OCI-LY3 (cell line): ENCODE data around the gene SLFN11.

Source experiments
- H2AFZ ChIP-seq: fragments of 200-600, 300-600 bp; shearing (Covaris generic); 2 replicates; pipeline ENCODE4 v1.6.0; 2014; ENCODE audit warnings: antibody characterized with exemption, low read depth, low read length
- H3K27ac ChIP-seq: fragments of 200-600, 300-600 bp; sonication (generic); 2 replicates; pipeline ENCODE4 v1.5.1; 2014; ENCODE audit warnings: mild to moderate bottlenecking, low read length, moderate library complexity, mixed read lengths
- H3K27me3 ChIP-seq: fragments of 200-600, 300-600 bp; sonication (generic); 2 replicates; pipeline ENCODE4 v1.6.1; 2014; ENCODE audit warnings: low read depth, low read length, mixed read lengths
- H3K36me3 ChIP-seq: fragments of 200-600, 300-600 bp; sonication (generic); replicated peaks from 2 replicates; pipeline ENCODE3; 2014; ENCODE audit warnings: low read depth, low read length, mixed read lengths
- H3K4me1 ChIP-seq: fragments of 300-600, 200-600 bp; sonication (generic); 2 replicates; pipeline ENCODE4 v1.6.1; 2014; ENCODE audit warnings: low read length, mixed read lengths
- H3K4me2 ChIP-seq: fragments of 200-600, 300-600 bp; sonication (generic); 2 replicates; pipeline ENCODE4 v1.6.1; 2014; ENCODE audit warnings: low read length, mixed read lengths
- H3K4me3 ChIP-seq: fragments of 300-600, 200-600 bp; sonication (generic); 2 replicates; pipeline ENCODE4 v1.5.1; 2014; ENCODE audit warnings: antibody characterized with exemption, mild to moderate bottlenecking, low read length, moderate library complexity
- H3K79me2 ChIP-seq: fragments of 300-600, 200-600 bp; shearing (Covaris generic); 2 replicates; pipeline ENCODE4 v1.6.1; 2014; ENCODE audit warnings: mild to moderate bottlenecking, low read length, mixed read lengths
- H3K9ac ChIP-seq: fragments of 300-600, 200-600 bp; shearing (Covaris generic); 2 replicates; pipeline ENCODE4 v1.6.0; 2014; ENCODE audit warnings: mild to moderate bottlenecking, low read length, moderate library complexity
- H3K9me3 ChIP-seq: fragments of 200-600, 300-600 bp; shearing (Covaris generic); 2 replicates; pipeline ENCODE4 v1.6.1; 2014; ENCODE audit warnings: low read length, mixed read lengths; ENCODE audit not compliant: insufficient read depth
- H4K20me1 ChIP-seq: fragments of 200-600, 300-600 bp; sonication (generic); 2 replicates; pipeline ENCODE4 v1.6.1; 2016; ENCODE audit warnings: low read length, mixed read lengths; ENCODE audit not compliant: insufficient read depth
- EZH2phosphoT487 ChIP-seq: fragments of 200-600 bp; shearing (Covaris generic); IDR thresholded peaks from 2 replicates; pipeline ENCODE4 v1.6.1; 2018; ENCODE audit warnings: antibody characterized with exemption, mixed run types, low read depth
- TF ChIP-seq, protein P1 (sequence below): fragments of 200-600, 300-600 bp; sonication (generic); IDR thresholded peaks from 2 replicates; pipeline ENCODE4 v1.5.1; 2014; ENCODE audit warnings: antibody characterized with exemption, low read length, low read depth

SLFN11 gene

DNA sequence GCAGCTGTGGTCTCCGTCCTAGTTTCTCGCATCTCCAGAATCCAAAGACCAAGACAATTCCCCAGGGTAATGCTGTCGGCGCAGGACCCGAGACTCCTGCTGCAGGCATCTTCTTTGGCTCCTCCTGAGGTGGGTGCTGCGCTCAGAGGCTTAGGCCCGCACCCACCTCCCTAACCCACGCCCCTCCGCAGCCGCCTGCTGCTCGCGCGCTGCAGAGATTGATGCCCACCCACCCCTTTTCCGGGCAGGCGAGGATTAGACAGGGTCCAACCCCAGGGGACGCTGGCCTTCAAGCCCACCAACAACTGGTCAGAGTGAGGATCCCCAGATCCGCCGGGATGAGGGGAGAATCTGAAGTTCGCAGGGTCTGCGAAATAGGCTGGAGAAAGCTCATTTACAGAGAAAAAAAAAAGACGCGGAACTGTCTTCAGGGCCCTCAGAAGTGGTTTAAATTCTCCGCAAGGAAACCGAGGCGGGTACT, 27.9 kb downstream of the SLFN11 start:
- no peak overlapping the region for H3K4me3 ChIP-seq
- H3K4me1 ChIP-seq, result peaks cover 19% of the 10 kb centered on the region
- H3K79me2 ChIP-seq, result no peaks in the 10 kb centered on the region
- no peak overlapping the region for H3K27ac ChIP-seq
- H3K9me3 ChIP-seq, result peaks cover 16% of the 10 kb centered on the region
- H3K27me3 ChIP-seq, result no peaks in the 10 kb centered on the region
- H3K36me3 ChIP-seq, result peaks cover 20% of the 10 kb centered on the region
- TF ChIP-seq, protein P1, sequence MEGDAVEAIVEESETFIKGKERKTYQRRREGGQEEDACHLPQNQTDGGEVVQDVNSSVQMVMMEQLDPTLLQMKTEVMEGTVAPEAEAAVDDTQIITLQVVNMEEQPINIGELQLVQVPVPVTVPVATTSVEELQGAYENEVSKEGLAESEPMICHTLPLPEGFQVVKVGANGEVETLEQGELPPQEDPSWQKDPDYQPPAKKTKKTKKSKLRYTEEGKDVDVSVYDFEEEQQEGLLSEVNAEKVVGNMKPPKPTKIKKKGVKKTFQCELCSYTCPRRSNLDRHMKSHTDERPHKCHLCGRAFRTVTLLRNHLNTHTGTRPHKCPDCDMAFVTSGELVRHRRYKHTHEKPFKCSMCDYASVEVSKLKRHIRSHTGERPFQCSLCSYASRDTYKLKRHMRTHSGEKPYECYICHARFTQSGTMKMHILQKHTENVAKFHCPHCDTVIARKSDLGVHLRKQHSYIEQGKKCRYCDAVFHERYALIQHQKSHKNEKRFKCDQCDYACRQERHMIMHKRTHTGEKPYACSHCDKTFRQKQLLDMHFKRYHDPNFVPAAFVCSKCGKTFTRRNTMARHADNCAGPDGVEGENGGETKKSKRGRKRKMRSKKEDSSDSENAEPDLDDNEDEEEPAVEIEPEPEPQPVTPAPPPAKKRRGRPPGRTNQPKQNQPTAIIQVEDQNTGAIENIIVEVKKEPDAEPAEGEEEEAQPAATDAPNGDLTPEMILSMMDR, result no peak
- TF ChIP-seq EZH2phosphoT487, result no peak
- no peak overlapping the region for H2AFZ ChIP-seq
- H3K9ac ChIP-seq, result no peak overlapping the region
- H4K20me1 ChIP-seq, result no peaks in the 10 kb centered on the region
- H3K4me2 ChIP-seq, result no peak overlapping the region

DNA sequence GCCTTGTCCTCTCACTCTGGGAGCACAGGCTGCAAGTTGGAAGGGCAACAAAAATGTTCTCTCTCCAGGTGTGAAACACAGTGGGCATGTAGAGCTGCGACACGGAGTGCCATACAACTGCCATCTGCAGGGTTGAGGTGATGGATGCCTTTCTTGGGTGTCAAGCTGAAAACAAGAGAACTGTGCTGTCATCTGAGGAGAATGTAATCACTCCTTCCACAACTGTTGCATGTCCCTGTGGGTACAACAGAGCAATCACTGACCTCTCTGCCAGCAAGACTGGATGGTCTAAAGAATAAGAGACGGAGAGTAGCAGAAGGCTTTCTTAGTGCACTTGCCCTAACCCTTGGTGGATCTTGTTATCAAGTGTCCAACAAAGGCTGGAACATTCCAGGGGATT, 29.2 kb downstream of the SLFN11 start:
- Histone ChIP-seq H3K9ac (no peak overlapping the region), H2AFZ (no peak overlapping the region), H3K27me3 (no peaks in the 10 kb centered on the region), H3K36me3 (peaks cover 24% of the 10 kb centered on the region), H4K20me1 (no peaks in the 10 kb centered on the region), H3K4me1 (peaks cover 19% of the 10 kb centered on the region), H3K4me3 (no peak overlapping the region), H3K9me3 (peaks cover 16% of the 10 kb centered on the region), H3K79me2 (no peaks in the 10 kb centered on the region), H3K27ac (no peak overlapping the region), H3K4me2 (no peak overlapping the region)
- TF ChIP-seq, protein P1, result no peak
- TF ChIP-seq EZH2phosphoT487, result no peak

DNA sequence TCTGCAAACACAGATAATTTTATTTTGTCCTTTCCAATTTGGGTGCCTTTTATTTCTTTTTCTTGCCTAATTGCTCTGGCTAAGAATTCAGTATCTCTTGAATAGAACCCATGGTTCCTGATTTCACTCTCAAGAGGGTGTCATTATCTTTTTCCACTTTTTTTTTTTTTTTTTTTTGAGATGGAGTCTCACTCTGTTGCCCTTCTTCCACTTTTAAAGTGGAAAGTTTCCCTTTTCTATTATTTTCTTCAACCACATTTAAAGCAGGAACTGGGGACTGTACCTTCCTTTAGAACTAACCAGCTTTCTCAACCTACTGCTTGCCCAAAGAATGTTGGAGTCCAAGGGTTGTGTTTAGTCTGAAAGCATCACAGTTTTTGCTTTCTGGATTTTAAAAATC, 31.1 kb downstream of the SLFN11 start:
- peaks cover 20% of the 10 kb centered on the region for H3K36me3 ChIP-seq
- peak overlapping the region; percentile 28; the same call in 1 of the 2 replicates for H3K27ac ChIP-seq
- H3K4me2 ChIP-seq, result no peak overlapping the region; the same call in 1 of the 2 replicates
- no peak overlapping the region for H3K4me3 ChIP-seq
- no peaks in the 10 kb centered on the region for H4K20me1 ChIP-seq
- H3K4me1 ChIP-seq, result peaks cover 19% of the 10 kb centered on the region
- H3K9ac ChIP-seq, result no peak overlapping the region
- no peak overlapping the region for H2AFZ ChIP-seq
- H3K27me3 ChIP-seq, result no peaks in the 10 kb centered on the region
- TF ChIP-seq EZH2phosphoT487, result no peak
- TF ChIP-seq, protein P1, result no peak
- no peaks in the 10 kb centered on the region for H3K79me2 ChIP-seq
- peaks cover 16% of the 10 kb centered on the region for H3K9me3 ChIP-seq

DNA sequence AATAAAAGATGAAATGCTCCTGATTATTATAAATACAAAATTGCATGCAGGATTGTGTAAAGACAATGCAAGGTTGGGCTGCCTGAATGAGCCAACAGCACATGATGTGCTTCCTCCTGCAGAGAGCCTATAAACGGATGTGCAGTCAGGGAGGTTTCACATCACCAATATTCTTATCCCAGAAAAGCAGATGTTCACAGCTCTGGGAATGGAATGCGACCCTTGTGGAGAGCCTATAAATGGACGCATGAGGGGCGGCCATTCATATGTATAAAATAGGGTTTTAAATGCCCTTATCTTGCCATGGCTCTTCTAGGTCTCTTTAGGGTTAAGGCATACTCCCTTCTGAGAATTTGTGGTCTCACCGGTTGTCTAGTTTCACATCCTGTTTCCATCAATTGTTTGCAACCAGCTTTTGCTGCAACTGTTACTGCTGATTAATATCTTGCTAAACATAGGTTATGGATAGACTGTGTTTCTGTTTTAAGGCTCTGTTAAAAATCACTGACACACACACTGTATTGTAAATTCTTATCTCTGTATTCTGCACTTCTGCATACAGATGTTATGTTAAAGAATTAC, 31.9 kb downstream of the SLFN11 start:
- Histone ChIP-seq H4K20me1 (no peaks in the 10 kb centered on the region), H3K27ac (peak overlapping the region; percentile 28; the same call in 1 of the 2 replicates), H3K9me3 (peaks cover 16% of the 10 kb centered on the region), H3K4me1 (peaks cover 19% of the 10 kb centered on the region), H3K9ac (no peak overlapping the region), H3K36me3 (peaks cover 20% of the 10 kb centered on the region), H3K79me2 (no peaks in the 10 kb centered on the region), H3K27me3 (no peaks in the 10 kb centered on the region), H3K4me3 (no peak overlapping the region), H3K4me2 (peak overlapping the region; percentile 18; the same call in 1 of the 2 replicates), H2AFZ (no peak overlapping the region)
- no peak for TF ChIP-seq EZH2phosphoT487
